ENCODE results near the gene CHMP3.

GRCh38 chr2:86519349-86519748, 43.9 kb downstream of the CHMP3 start:
- TF ChIP-seq CTCF (IDR thresholded peaks at IDR 0.05) = no peak
- no peak for TF ChIP-seq POLR2A (IDR thresholded peaks at IDR 0.05)
